SHP77 (cell line): ENCODE data around the gene EIF2D.
A peak's percentile ranks its signal among the peaks of the same experiment; 100 is the strongest.
"Not testable (repeated sequence)": the region's sequence is repeated elsewhere in the genome, so short reads cannot be mapped to it uniquely, and the experiment has no call there.

Source experiments
- DNase-seq, 2 experiments: peaks; one replicate each; lab custom pipeline; 2025; lab: John Stamatoyannopoulos, UW

Gene EIF2D

GRCh38 chr1:206635978-206636345 is 23.7 kb upstream of the EIF2D start:
- DNase-seq, result no peak

GRCh38 chr1:206635080-206635977 is 23.1 kb upstream of the EIF2D start, which contains the start of gene DYRK3:
TSS of gene DYRK3 (plus strand) at chr1:206635536. CDS start at chr1:206635704, 168 bp downstream.
- peak; percentile 83 to 95 for DNase-seq

- peak; percentile 80 to 92 for DNase-seq
These were observed 22.3 kb upstream of the EIF2D start for GRCh38 chr1:206634365-206635079.

- DNase-seq, result no peak
These were observed 21.4 kb upstream of the EIF2D start for GRCh38 chr1:206633708-206634121.

- DNase-seq, result peak; percentile 77 to 91
These were observed 18.8 kb upstream of the EIF2D start for GRCh38 chr1:206631085-206631509.

- DNase-seq, result no peak
These were observed 16.7 kb upstream of the EIF2D start for GRCh38 chr1:206628916-206629315.

GRCh38 chr1:206626396-206626795 is 14.1 kb upstream of the EIF2D start:
- not testable (repeated sequence) for DNase-seq

- no peak for DNase-seq
These were observed 2.9 kb downstream of the EIF2D start for GRCh38 chr1:206609229-206609991.

- peak; percentile 31 to 43 for DNase-seq
These were observed 4.1 kb downstream of the EIF2D start for GRCh38 chr1:206608108-206608698.

GRCh38 chr1:206606867-206607266 is 5.4 kb downstream of the EIF2D start:
- DNase-seq, result peak; percentile 16 to 28

GRCh38 chr1:206604861-206605260 is 7.4 kb downstream of the EIF2D start:
- DNase-seq, result no peak

- no peak for DNase-seq
These were observed 11.7 kb downstream of the EIF2D start for GRCh38 chr1:206600527-206600926.

- no peak for DNase-seq
These were observed 16.0 kb downstream of the EIF2D start for GRCh38 chr1:206596319-206596666.

GRCh38 chr1:206595581-206596318 is 16.5 kb downstream of the EIF2D start:
- DNase-seq, result no peak

GRCh38 chr1:206593351-206593925 is 18.8 kb downstream of the EIF2D start:
- no peak for DNase-seq

- DNase-seq, result no peak
These were observed 20.6 kb downstream of the EIF2D start for GRCh38 chr1:206591696-206592095.

GRCh38 chr1:206591226-206591625 is 21.0 kb downstream of the EIF2D start:
- DNase-seq, result no peak

- DNase-seq, result no peak
These were observed 22.1 kb downstream of the EIF2D start for GRCh38 chr1:206590025-206590758.

GRCh38 chr1:206589206-206589605 is 23.1 kb downstream of the EIF2D start:
- no peak for DNase-seq

GRCh38 chr1:206588492-206588891 is 23.8 kb downstream of the EIF2D start:
- no peak for DNase-seq
